ENCODE measurements around the gene BAZ1A.

Gene BAZ1A

GRCh38 chr14:34714320-34715126, 160.6 kb downstream of the BAZ1A start, which contains the start of gene CFL2:
Gene CFL2, minus strand, starts transcription at chr14:34714593. Its CDS starts 53 bp downstream, at chr14:34714540.
- peak; percentile 70 to 84 for DNase-seq

- peak in 1 of 2 experiments; percentile 29 for DNase-seq
Measured at GRCh38 chr14:34713681-34714319, 161.4 kb downstream of the BAZ1A start.

DNA sequence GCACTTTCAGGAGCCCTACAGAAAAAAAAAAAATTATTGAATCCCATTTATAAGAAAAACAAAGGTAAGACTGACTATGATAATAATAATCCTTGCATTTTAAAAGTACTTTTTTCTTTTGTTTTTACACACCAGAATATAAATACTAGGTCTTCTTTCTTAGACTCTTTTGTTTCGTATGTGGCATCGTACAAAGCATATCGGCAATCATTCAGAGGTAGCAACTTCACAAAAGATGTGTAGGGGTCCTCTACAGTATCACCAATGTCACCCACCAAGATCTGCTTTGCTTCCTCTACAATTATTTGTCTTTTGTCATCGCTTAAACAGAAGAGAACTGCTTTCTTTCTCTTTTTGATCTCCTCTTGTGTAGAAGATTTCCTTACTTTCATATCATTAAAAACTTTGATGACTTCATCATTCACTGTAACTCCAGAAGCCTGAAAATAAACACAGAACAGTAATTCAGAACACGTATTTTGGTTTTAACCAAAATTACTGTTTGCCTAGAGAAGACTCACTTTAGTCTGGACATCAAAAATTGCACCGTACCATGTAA, 162.0 kb downstream of the BAZ1A start:
- DNase-seq: no peak

DNA sequence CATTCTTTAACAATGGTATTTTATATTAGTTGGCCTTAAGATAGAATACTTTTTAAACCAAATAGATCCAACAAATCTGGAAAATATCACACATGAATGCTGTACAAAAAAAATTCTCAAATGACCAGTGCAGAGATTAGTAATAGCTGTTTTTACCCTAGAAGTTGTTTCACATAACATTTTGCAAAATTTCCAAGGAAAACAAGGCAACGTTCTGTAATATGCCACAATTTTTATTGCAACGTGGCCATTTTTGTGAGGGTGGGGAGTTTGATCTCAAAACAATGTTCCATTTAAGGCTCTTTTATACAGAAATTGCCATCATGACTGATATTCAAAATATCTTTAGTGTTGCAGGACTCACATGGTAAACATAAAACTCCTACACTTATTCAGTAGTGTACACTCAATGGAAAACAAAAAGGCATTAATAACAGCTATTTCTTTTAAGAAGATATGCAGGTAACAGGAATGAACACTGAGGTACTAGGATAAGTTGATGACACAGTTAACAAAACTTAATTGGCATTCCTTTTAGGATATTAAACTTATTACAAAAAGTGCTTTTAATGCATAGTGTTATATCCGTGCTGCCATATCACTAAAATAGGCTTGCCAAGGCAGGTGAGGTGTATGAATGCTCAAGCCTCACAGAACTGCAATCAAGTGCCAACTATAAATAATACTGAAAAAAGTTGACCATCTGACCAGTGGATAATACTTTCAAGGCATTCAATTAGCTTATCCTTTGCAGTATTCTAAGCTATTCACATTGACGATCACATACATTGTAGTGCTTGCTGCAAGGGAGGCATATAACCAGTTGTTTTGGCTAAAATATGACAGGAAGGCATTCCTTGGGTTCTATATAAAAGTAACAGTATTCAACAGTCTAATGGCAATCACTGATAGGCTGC, 163.1 kb downstream of the BAZ1A start:
- no peak for DNase-seq

GRCh38 chr14:34711169-34711568, 164.0 kb downstream of the BAZ1A start:
- no peak for DNase-seq

DNA sequence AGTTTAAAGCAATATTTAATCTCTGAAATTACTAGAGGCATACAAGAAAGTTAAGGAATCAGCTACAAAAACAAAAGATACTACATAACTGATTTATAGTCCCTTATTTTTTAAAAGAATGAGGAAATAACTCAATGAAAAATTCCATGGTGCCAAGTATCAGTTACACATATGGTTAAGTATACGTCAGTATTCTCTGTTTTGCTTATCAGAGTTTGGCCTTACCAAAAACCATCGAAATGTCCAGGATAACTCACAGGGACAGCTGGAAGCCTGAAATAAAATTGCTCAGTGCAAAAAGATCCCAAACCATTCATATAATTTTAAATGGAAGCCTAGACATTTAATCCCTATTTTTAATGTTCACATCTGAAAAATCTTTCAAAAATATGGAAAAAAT, 164.4 kb downstream of the BAZ1A start:
- DNase-seq: no peak

- DNase-seq: no peak
Measured at GRCh38 chr14:34710006-34710405, 165.2 kb downstream of the BAZ1A start.

DNA sequence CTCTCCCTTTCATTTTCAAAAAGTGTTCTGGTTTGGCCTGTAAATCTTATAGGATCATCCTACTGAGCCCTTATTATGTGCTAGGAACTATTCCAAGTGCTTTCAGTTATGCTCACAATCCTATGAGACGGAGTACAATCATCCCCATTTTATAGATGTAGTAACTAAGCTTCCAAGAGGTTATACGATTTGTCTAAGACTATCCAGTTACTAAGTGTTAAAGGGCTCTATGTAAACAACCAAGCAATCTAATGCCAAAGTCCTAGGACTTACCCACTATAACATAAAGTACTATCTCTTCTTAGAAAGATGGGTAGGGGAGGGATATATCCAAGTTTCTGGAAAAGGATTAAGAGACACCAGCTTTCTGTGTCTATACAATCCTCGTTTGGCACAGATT, 167.4 kb downstream of the BAZ1A start:
- DNase-seq: no peak

Data from NCI-H187 (cell line).